SIG-M5 treated with dmso at 0.1 percent for 504 hours (cell line): ENCODE results near the gene ID3.

ENCODE experiments used
- DNase-seq: peaks from one replicate; lab custom pipeline; 2025; ENCODE audit not compliant: unreplicated experiment; lab: John Stamatoyannopoulos, UW

Gene ID3

GRCh38 chr1:23566304-23566703 is 7.0 kb upstream of the ID3 start:
- no peak for DNase-seq

- DNase-seq, result no peak
Measured at GRCh38 chr1:23565776-23566175, 6.5 kb upstream of the ID3 start.

GRCh38 chr1:23564529-23565122 is 5.3 kb upstream of the ID3 start:
- no peak for DNase-seq

GRCh38 chr1:23563755-23564374 is 4.6 kb upstream of the ID3 start:
- DNase-seq, result no peak

GRCh38 chr1:23563003-23563402 is 3.7 kb upstream of the ID3 start:
- no peak for DNase-seq

GRCh38 chr1:23562137-23562876 is 3.0 kb upstream of the ID3 start:
- peak; percentile 44 for DNase-seq

- no peak for DNase-seq
Measured at GRCh38 chr1:23561813-23562100, 2.5 kb upstream of the ID3 start.

- no peak for DNase-seq
Measured at GRCh38 chr1:23561076-23561812, 1.9 kb upstream of the ID3 start.

- DNase-seq, result no peak
Measured at GRCh38 chr1:23559985-23560741, 862 bp upstream of the ID3 start.

- no peak for DNase-seq
Measured at GRCh38 chr1:23558872-23559135, 497 bp downstream of the ID3 start.

GRCh38 chr1:23558140-23558871 is 995 bp downstream of the ID3 start:
- DNase-seq, result no peak

- no peak for DNase-seq
Measured at GRCh38 chr1:23557471-23558124, 1.7 kb downstream of the ID3 start.

GRCh38 chr1:23556635-23557470 is 2.4 kb downstream of the ID3 start:
- no peak for DNase-seq

GRCh38 chr1:23555986-23556634 is 3.2 kb downstream of the ID3 start:
- no peak for DNase-seq

GRCh38 chr1:23555270-23555985 is 3.9 kb downstream of the ID3 start:
- no peak for DNase-seq

GRCh38 chr1:23554481-23555269 is 4.6 kb downstream of the ID3 start:
- DNase-seq, result peak; percentile 62

GRCh38 chr1:23554127-23554480 is 5.2 kb downstream of the ID3 start:
- DNase-seq, result no peak
